Activated T-cell treated with anti-CD3 and anti-CD28 coated beads for 24 hours (primary cell): Measurements from ENCODE around the gene ZNF578.
"Not testable (repeated sequence)": the region's sequence is repeated elsewhere in the genome, so short reads cannot be mapped to it uniquely, and the experiment has no call there.

Experiments
- DNase-seq: peaks from one replicate; pipeline ENCODE4 v3.0.0-alpha.2; 2020; ENCODE audit warnings: low read depth

ZNF578 gene

DNA sequence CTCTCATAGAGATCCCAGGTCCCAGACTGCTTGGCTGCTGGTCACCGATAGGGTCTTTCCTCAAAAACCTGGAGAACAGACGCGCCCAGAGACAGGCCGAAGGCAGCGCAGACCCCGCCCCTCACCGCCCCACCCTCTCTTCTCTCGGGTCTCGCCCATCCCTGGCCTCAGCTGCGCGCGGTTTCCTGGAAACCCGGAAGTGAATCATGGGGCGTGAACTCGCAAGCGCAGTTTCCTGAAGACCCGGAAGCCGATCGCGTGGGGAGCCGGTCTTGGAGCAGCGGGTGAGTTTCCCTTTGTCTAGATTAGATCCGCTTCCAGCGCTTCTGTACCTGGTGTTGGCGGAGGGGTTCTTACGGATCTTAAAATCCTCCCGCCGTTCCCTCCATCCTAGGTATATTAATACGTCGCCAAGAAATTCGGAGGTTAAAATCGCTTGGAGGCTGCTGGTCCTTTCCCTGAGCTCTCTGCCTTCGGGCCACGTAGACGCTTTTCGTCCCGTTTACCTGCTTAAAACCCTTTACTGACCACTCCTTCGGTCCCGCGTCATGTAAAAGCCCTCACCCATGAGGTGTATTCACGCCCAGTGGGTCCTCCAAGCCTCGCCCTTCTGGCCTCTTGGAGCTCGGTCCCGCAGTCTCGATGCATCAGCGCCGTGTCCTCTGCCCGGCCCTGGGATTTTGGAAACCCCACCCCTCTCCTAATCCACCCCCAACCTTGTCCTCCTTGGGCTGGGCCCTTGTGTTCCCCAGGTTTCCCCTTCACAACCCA, at the start of gene ZNF578:
Gene ZNF578, plus strand, starts transcription at position 230 of the 771 bp plus-strand sequence. CDS start 48,293 bp downstream, outside the sequence.
- peak; percentile 59 for DNase-seq

DNA sequence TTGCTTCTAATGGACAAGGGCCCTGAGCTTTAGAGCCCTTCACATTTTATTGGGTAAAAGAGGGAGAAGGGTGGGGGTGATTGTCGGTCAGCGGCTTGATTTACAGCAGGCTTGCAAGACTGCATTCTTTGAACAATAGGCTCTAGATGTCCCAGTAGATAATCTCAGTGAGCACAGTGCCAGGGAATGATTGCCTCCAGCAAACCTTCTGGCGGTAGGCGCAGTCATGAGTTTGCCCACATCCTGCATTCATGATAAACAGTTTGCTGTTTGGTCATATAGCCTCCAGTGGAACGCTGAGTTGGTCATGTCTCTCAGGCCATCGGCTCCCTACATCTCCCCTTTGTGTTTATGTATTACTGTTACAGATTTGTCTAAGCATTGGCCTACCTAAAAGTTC, 43.1 kb upstream of the ZNF578 start:
- DNase-seq, result no peak

DNA sequence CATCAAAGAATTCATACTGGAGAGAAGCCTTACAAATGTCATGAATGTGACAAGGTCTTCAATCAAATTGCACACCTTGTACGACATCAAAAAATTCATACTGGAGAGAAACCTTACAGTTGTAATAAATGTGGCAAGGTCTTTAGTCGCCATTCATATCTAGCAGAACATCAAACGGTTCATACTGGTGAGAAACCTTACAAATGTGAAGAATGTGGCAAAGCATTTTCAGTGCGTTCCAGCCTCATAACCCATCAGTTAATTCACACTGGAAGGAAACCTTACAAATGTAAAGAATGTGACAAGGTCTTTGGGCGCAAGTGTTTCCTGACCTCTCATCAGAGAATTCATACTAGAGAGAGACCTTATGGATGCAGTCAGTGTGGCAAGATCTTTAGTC, 37.6 kb upstream of the ZNF578 start:
- no peak for DNase-seq

DNA sequence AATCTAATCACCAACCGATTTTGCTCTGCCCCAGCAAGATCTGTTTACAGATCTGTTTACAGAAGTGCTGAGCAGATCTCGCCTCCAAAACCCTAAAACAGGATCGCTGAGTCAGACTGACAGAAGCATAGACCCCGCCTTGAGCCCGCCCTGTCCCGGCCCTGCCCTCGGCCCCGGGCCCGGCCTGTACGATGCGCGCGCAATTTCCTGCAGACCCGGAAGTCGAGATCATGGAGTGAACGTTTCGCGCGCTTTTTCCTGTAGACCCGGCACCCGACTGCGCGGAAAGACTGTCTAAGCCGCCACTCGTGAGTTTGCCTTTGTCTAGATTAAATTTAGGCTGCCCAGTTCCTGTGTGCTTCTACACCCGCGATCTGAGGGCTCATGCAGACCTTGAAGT, 24.4 kb upstream of the ZNF578 start, which contains the start of gene ZNF534:
Gene ZNF534, plus strand, starts transcription at position 212 of the 400 bp plus-strand sequence. CDS start 2,327 bp downstream, outside the sequence.
- DNase-seq, result no peak

DNA sequence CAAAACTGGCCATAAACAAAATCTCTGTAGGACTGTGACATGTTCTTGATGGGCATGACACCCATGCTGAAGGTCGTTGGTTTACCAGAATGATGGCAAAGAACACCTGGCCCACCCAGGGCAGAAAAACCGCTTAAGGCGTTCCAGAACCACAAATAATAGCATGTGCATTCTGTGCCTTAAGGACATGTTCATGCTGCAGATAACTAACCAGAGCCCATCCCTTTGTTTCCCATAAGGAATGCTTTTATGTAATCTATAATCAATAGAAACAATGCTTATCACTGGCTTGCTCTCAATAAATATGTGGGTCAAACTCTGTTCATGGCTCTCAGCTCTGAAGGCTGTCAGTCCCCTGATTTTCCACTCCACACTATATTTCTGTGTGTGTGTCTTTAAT, 11.2 kb upstream of the ZNF578 start:
- DNase-seq, result no peak

DNA sequence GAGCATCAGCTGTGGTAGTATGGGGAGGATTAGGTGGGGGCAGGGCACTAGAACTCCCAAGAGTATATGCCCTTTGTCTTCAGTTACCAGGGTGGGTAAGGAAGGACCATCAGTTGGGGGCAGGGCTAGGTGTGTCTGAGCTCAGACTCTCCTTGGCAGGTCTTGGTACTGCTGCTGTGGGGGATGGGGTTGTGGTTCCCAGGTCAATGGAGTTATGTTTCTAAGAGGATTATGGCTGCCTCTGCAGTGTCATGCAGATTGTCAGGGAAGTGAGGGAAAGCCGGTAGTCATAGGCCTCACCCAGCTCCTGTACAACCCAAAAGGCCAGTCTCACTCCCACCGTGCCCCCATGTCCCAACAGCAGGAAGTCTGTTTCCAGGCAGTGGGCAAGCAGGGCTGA, 8.8 kb upstream of the ZNF578 start:
- no peak for DNase-seq

DNA sequence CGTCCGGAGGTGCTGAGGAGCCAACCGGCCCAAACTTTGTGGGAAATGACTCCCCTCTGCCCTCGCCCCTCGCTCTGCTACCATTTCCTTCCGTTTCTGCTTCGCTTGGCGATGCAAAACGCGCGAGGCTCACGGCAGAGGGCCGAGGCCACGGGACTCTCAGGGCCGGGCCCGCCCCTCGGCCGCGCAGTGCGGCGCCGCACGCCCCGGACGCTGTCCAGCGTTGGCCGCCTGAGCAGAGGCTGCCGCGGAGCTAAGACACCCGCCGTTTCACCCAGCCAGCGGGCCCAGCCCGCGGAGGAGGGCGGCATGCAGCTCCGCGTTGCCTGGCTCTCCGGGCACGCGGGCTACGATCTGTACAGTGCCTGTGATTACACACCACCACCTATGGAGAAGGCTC, 2.1 kb upstream of the ZNF578 start:
- DNase-seq, result no peak

DNA sequence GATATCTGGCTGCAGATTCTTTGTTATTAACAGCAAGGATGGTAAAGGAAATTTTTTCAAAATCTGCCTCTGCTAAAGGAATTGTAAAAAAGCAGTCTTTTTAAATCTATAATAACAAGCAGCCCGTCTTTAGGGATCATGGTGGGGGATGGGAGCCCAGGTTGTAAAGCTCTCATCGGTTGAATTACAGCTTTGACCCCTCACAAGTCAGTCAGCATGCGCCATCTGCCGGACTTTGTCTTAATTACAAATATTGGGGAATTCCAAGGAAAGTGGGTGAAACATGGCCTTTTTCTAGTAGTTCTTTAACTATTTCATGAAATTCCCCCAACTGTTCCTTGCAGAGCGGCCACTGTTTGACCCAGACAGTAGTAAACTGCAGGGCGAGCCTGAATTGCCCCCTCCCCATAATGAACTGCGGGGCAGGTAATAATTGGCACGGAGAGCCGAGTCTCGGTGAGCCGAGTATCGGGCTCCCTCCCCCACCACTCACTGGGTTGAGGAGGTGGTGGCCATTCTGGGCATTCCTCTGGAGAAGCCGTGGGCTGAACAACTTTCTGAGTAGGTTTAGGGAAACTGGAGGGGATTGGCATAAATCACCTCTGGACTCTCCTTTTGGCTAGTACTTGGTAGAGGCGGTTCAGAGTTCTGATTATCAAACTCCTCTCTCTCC, 11.6 kb downstream of the ZNF578 start:
- DNase-seq, result no peak

DNA sequence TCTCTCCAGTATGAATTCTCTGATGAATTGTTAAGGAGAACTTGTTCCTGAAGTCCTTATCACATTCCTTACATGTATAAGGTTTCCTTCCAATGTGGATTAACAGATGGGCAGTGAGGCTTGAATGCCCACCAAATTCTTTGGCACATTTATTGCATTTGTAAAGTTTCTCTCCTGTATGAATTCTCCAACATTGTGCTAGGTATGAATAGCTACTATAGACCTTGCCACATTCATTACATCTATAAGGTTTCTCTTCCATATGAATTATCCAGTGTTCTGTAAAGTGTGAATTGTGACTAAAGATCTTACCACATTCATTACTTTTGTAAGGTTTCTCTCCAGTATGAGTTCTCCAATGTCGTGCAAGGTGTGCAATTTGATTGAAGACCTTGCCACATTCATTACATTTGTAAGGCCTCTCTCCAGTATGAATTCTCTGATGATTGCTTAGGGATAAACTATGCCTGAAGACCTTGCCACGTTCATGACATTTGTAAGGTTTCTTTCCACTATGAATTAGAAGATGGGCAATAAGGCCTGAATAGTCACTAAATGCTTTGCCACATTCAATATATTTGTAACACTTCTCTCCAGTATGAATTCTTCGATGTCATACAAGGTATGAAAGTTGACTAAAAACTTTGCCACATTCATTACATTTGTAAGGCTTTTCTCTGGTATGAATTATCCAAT, 20.4 kb downstream of the ZNF578 start:
- DNase-seq, result no peak

DNA sequence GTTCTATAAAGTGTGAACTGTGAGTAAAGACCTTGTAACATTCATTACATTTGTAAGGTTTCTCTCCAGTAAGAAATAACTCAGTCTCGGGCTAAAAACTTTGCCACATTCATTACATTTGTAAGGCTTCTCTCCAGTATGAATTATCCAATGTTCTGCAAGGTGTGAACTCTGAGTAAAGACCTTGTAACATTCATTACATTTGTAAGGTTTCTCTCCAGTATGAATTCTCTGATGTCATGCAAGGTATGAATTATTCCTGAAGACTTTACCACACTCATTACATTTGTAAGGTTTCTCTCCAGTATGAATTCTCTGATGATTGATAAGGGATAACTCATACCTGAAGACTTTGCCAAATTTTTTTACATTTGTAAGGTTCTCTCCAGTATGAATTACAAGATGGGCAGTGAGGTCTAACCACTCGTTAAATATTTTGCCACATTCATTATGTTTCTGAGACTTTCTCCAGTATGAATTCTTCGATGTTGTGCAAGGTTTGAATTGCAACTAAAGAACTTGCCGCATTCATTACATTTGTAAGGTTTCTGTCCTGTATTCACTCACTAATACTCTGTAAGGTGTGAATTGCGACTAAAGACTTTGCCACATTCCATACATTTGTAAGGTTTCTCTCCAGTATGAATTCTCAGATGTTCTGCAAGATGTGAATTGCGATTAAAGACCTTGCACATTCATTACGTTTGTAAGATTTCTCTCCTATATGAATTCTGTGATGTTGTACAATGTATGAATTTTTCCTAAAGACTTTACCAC, 21.2 kb downstream of the ZNF578 start:
- no peak for DNase-seq

DNA sequence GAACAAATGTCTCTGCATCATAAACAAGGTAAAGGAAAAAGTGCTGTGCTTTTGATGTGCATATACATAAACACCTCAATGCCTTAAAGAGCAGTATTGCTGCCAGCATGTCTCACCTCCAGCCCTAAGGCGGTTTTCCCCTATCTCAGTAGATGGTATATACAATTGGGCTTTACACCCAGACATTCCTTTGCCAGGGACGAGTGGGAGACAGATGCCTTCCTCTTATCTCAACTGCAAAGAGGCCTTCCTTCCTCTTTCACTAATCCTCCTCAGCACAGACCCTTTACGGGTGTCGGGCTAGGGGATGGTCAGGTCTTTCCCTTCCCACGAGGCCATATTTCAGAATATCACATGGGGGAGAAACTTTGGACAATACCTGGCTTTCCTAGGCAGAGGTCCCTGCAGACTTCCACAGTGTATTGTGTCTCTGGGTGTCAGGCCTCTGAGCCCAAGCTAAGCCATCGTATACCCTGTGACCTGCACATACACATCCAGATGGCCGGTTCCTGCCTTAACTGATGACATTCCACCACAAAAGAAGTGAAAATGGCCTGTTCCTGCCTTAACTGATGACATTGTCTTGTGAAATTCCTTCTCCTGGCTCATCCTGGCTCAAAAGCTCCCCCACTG, 30.9 kb downstream of the ZNF578 start:
- not testable (repeated sequence) for DNase-seq

DNA sequence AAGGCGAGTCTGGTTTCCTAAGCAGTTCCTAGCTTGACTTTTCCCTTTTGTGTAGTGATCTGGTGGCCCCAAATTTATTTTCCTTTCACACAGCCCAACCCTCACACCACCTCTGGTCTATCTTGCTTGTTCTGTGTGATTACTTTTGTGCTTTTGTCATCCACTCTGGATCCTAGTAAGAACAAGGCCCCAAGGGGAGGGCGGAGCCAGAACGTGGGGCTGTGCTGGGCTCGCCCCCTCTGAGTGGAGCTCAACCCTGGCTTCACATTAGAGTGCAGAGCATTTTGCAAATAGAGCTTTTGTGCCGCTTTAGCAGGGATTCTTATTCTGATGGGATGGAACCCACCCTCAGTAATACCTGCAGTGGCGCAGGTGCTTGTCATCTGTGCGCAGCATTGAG, 31.7 kb downstream of the ZNF578 start:
- DNase-seq, result not testable (repeated sequence)

DNA sequence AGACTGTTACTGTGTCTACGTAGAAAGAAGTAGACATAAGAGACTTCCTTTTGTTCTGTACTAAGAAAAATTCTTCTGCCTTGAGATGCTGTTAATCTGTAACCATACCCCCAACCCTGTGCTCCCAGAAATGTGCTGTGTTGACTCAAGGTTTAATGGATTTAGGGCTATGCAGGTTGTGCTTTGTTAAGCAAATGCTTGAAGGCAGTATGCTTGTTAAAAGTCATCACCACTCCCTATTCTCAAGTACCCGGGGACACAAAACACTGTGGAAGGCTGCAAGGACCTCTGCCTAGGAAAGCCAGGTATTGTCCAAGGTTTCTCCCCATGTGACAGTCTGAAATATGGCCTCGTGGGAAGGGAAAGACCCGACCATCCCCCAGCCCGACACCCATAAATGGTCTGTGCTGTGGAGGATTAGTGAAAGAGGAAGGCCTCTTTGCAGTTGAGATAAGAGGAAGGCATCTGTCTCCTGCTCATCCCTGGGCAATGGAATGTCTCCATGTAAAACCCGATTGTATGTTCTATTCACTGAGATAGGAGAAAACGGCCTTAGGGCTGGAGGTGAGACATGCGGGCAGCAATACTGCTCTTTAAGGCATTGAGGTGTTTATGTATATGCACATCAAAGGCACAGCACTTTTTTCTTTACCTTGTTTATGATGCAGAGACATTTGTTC, 32.3 kb downstream of the ZNF578 start:
- not testable (repeated sequence) for DNase-seq

DNA sequence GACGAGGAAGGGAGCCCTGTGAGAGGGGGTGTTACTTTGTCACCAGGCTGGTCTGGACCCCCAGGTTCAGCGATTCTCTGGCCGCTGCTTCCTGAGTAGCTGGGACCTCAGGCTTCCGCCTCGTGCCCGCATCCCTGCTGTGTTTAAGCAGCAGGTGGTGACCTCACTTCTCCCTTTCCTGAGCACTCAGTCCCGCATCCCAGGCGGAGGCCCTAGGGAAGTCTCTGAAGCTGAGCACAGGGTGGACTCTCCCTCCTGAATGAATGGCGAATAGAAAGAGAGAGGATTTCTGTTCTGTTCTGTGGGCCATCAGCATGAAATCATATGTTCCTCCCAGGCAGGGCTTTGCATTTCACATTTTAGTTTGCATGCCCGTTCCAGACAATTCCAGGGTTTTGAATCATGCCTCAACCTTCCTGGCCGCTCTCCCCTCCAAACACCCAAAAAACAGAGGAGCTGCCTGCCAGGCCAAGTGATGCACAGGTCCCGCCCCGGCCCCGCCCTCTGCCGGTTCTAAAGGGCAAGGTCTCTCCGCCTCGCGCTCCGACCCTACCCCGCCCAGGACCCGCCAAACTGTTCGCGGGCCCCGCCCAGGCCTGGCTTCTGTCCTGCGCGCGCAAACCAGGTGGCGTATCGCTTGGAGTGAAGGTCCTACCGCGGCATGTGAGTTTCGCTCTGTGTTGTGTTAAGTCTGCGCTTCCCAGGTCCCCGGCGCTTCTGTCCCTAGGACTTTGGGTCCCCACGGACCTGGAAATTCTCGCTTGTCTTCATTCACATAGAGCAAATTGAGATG, 39.0 kb downstream of the ZNF578 start:
- DNase-seq, result no peak

DNA sequence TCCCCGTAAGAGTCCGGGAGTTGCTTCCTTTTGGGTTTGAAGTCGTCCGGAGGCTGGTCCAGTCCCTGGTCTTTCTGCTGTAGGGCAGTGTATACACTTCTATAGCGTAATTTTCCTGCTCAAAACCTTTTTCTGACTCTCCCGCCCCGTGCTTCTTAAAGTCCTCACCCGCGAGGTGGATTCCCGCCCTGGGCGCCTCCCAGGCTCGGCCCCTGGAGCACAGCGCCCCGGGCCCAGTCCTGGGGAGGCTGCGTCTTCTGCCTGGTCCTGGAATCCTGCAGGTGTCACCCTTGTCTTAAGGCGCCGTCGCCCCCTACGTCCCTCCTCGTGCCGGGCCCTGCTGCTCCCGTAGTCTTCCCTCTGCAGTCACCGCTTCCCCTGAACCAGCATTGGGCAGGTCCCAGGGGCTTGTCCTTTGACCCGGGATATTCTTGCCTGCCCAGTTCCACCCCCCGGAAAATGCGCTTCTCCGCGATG, 39.7 kb downstream of the ZNF578 start:
- no peak for DNase-seq

DNA sequence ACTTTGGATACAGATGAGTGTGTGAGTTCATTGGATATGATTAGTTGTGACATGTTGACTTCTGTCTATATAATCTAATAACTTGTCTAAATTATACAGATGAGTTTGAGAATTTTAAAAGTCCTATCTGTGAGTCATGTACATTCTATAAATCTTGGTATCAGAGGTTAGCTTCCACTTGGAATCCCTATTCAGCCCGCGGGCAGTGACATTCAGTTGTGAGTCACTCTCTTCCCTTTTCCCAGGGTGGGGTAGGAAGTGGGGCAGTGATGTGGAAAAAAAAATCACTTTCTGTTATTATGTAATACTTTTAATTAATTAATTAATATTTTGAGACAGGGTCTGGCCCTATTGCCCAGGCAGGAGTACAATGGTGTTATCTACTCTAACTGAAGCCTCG, 41.2 kb downstream of the ZNF578 start:
- DNase-seq, result no peak

DNA sequence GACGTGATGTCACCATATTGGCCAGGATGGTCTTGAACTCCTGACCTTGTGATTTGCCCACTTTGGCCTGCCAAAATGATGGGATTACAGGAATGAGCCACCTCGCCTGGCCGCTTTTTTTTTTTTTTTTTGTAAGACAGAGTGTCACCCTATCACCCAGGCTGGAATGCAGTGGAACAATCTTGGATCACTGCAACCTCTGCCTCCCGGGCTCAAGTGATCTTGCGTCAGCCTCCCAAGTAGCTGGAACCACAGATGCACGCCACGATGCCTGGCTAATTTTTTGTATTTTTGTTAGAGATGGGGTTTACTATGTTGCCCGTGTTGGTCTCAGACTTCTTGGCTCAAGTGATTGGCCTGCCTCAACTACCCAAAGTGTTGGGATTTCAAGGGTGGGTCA, 45.2 kb downstream of the ZNF578 start:
- DNase-seq, result no peak

DNA sequence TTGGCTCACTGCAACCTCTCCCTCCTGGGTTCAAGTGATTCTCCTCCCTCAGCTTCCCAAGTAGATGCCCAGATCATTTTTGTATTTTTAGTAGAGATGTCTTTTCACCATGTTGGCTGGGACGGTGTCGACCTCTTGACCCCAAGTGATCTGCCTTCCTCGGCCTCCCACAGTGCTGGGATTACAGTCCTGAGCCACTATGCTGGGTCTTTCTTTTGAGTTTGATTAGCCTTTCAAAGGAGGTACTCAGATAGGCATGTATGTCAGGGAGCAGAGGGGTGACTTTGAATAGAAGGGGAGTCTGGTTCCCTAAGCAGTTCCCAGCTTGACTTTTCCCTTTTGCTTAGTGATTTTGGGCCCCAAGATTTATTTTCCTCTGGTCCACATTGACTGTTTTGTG, 47.1 kb downstream of the ZNF578 start:
- not testable (repeated sequence) for DNase-seq

DNA sequence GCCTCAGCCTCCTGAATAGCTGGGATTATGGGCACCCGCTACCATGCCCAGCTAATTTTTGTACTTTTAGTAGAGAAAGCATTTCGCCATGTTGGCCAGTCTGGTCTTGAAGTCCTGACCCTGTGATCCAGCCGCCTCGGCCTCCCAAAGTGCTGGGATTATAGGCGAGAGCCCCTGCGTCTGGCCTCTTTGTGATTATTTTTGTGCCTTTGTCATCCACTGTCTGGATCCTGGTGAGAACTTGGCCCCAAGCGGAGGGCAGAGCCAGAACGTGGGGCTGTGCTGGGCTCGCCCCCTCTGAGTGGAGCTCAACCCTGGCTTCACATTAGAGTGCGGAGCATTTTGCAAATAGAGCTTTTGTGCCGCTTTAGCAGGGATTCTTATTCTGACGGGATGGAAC, 47.6 kb downstream of the ZNF578 start:
- not testable (repeated sequence) for DNase-seq

DNA sequence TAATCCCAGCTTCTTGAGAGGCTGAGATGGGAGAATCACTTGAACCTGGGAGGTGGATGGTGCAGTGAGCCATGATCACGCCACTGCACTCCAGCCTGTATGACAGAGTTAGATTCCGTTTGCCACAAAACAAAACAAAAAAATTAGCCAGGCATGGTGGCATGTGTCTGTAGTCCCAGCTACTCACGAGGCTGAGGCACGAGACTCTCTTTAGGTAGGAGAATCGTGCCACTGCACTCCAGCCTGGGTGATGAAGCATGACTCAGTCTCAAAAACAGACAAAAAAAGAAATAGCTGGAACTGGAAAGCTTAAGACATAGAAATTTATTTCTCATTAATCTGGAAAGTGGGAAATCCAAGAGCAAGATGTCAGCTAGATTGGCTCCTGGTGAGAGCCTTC, 53.9 kb downstream of the ZNF578 start:
- DNase-seq, result no peak
